ENCODE measurements around the gene FAM200A.

- no peak for TF ChIP-seq SMC3 (IDR thresholded peaks at IDR 0.05)
- TF ChIP-seq PHF8 (IDR thresholded peaks at IDR 0.05; ENCODE audit: borderline replicate concordance, low read depth) = no peak
- peak; percentile 25 for TF ChIP-seq CTCF (IDR thresholded peaks at IDR 0.05)
- TF ChIP-seq NFE2L2 (conservative IDR thresholded peaks at IDR 0.05; ENCODE audit: low read length) = no peak
- TF ChIP-seq CBX2 (IDR thresholded peaks at IDR 0.05; ENCODE audit: borderline replicate concordance, low read depth) = no peak
- TF ChIP-seq KDM1A (IDR thresholded peaks at IDR 0.05; ENCODE audit: low read depth) = no peak
- TF ChIP-seq ESRRA (IDR thresholded peaks at IDR 0.05; ENCODE audit: borderline replicate concordance, low read length) = no peak
- no peak for TF ChIP-seq POLR2A (IDR thresholded peaks at IDR 0.05; ENCODE audit: low read length)
- TF ChIP-seq, protein P1, sequence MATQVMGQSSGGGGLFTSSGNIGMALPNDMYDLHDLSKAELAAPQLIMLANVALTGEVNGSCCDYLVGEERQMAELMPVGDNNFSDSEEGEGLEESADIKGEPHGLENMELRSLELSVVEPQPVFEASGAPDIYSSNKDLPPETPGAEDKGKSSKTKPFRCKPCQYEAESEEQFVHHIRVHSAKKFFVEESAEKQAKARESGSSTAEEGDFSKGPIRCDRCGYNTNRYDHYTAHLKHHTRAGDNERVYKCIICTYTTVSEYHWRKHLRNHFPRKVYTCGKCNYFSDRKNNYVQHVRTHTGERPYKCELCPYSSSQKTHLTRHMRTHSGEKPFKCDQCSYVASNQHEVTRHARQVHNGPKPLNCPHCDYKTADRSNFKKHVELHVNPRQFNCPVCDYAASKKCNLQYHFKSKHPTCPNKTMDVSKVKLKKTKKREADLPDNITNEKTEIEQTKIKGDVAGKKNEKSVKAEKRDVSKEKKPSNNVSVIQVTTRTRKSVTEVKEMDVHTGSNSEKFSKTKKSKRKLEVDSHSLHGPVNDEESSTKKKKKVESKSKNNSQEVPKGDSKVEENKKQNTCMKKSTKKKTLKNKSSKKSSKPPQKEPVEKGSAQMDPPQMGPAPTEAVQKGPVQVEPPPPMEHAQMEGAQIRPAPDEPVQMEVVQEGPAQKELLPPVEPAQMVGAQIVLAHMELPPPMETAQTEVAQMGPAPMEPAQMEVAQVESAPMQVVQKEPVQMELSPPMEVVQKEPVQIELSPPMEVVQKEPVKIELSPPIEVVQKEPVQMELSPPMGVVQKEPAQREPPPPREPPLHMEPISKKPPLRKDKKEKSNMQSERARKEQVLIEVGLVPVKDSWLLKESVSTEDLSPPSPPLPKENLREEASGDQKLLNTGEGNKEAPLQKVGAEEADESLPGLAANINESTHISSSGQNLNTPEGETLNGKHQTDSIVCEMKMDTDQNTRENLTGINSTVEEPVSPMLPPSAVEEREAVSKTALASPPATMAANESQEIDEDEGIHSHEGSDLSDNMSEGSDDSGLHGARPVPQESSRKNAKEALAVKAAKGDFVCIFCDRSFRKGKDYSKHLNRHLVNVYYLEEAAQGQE (IDR thresholded peaks at IDR 0.05) = no peak
- no peak for TF ChIP-seq JUN (IDR thresholded peaks at IDR 0.05)
- no peak for TF ChIP-seq ZC3H11A (IDR thresholded peaks at IDR 0.05)
- no peak for TF ChIP-seq BHLHE40 (IDR thresholded peaks at IDR 0.05; ENCODE audit: low read depth, low read length)
- TF ChIP-seq NR3C1 (IDR thresholded peaks at IDR 0.05) = no peak
These were observed 28.3 kb upstream of the FAM200A start for GRCh38 chr7:99579956-99580777.

Measured in A549 (cell line).